Neutrophil (primary cell): Measurements from ENCODE around the gene KRTAP10-1.

ENCODE experiments used
- H3K27ac ChIP-seq: fragments of 200-600 bp; sonication (generic); 2 replicates; pipeline ENCODE4 v1.5.1; 2016; ENCODE audit warnings: mild to moderate bottlenecking, moderate library complexity
- H3K27me3 ChIP-seq: fragments of 200-600 bp; sonication (generic); 2 replicates; pipeline ENCODE4 v1.6.0; 2016; ENCODE audit warnings: mild to moderate bottlenecking
- H3K36me3 ChIP-seq: fragments of 200-600 bp; sonication (generic); 2 replicates; pipeline ENCODE4 v1.5.1; 2017
- H3K4me1 ChIP-seq, 2 experiments: fragments of 200-600 bp in 1 of 2; sonication (generic) in 1 of 2; 1 replicate in 1 of 2; 2 replicates in 1 of 2; pipeline versions ENCODE4 v1.5.1 to v1.6.1; 2013 to 2016; ENCODE audit warnings: low read depth in 1 of 2, low read length in 1 of 2, mild to moderate bottlenecking in 1 of 2, moderate library complexity in 1 of 2; ENCODE audit not compliant: control insufficient read depth in 1 of 2, insufficient read depth in 1 of 2
- H3K4me3 ChIP-seq, 2 experiments: fragments of 200-600 bp in 1 of 2; sonication (generic) in 1 of 2; 1 replicate in 1 of 2; 2 replicates in 1 of 2; pipeline ENCODE4 v1.5.1; 2013 to 2016; ENCODE audit warnings: low read depth in 1 of 2, low read length in 1 of 2, mild to moderate bottlenecking in 1 of 2, moderate library complexity in 1 of 2
- H3K9me3 ChIP-seq: fragments of 200-600 bp; sonication (generic); 2 replicates; pipeline ENCODE4 v1.5.1; 2016
- CTCF ChIP-seq: fragments of 200-600 bp; sonication (generic); IDR thresholded peaks from 2 replicates; pipeline ENCODE4 v1.5.1; 2016; ENCODE audit warnings: antibody characterized with exemption

Gene KRTAP10-1

DNA sequence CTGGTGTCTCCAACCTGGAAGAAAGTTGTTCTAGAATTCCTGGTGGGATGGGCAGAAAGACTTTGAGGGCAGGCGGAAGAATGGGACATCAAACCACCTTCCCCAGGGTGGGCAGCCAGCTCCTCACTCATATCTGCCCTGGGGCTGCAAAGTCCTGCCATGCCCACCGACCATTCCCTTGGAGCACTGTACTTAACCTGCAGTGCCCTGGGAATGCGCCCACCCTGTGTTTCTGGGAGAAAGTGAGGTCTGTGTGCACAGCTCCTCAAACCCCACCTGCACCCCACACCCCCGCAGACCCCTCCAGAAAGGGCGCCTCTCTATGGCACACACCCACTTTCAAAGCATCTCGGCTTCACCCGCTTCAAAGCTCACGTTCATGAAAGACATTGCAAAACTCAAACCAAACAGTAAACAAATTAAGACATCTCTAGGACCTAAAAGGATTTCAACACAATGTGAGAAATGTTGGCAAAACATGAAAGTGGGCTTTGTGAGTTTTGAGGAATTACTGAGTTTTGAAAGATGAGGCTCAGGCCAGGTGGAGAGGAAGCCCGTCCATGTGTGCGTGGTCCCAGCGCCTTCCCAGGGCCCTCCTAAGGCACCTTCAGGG is 25.1 kb downstream of the KRTAP10-1 start:
- TF ChIP-seq CTCF: no peak
- peaks cover 12% of the 10 kb centered on the region for H3K27me3 ChIP-seq

DNA sequence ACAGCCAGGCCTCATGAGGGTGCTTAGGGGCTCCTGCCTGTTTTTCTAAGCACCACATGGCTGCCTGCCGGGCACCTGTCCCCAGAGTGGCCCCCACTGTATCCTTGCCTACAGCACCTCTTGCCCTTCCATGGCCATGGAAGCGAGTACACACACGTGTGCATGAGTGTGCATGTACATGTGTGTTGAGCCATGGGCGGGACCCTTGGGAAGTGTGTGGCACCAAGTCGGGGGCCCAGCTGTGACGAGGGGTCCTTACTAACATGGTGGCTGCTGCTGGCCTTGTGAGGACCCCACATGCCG is 25.8 kb downstream of the KRTAP10-1 start:
- no peak for TF ChIP-seq CTCF
- no peaks in the 10 kb centered on the region for H3K9me3 ChIP-seq
- no peak overlapping the region for H3K4me3 ChIP-seq
- H3K27me3 ChIP-seq: peaks cover 16% of the 10 kb centered on the region
- H3K36me3 ChIP-seq: no peaks in the 10 kb centered on the region
- H3K4me1 ChIP-seq: peaks cover 27 to 58% of the 10 kb centered on the region in 2 experiments
- peak overlapping the region; percentile 65 for H3K27ac ChIP-seq

More for the DNA sequence above, 25.1 kb downstream of the KRTAP10-1 start:
- H3K9me3 ChIP-seq: no peaks in the 10 kb centered on the region
- peaks cover 27 to 58% of the 10 kb centered on the region in 2 experiments for H3K4me1 ChIP-seq
- no peaks in the 10 kb centered on the region for H3K36me3 ChIP-seq
- H3K27ac ChIP-seq: peak overlapping the region; percentile 65
- H3K4me3 ChIP-seq: no peak overlapping the region

DNA sequence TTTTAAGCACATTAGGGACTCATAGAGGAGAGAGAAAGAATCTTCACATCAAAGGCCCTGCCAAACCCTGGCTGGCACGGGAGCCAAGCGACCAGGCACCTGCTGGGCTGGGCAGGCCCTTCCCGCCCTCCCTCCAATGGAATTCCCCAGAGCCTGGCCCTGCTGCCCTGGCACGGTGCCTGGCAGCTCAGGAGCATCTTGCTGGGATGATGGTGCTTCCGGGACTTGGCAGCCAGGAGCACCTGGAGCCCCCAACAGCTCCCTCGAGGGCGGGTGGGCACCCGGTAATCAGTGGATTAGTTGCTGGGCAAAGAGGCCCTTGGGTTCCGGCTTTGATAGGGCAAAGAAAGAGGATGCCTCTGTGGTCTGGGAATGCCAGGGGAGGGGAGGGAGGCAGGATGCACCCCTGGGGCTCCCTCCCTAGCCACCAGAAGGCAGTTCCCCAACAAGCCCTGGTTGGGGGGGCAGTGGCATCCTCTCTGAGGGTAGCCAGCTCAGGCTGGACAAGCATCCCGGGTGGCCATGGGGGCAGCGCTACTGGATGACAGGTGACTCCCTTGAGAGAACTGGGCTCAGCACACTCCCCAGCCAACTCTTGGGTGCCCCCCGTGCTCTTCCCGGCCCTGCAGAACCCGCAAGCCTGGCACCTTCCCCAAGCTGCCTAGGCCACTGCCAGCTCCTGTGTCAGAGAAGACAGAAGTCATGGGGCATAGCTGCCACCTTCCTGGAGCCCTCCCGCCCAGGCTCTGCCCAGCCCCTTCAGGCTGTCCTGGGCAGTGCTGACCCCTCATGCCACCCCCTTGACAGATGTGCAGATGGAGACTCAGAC is 26.4 kb downstream of the KRTAP10-1 start:
- no peaks in the 10 kb centered on the region for H3K9me3 ChIP-seq
- peak overlapping the region; percentile 65 for H3K27ac ChIP-seq
- peaks cover 27 to 58% of the 10 kb centered on the region in 2 experiments for H3K4me1 ChIP-seq
- no peaks in the 10 kb centered on the region for H3K36me3 ChIP-seq
- TF ChIP-seq CTCF: no peak
- H3K27me3 ChIP-seq: peaks cover 21% of the 10 kb centered on the region
- H3K4me3 ChIP-seq: no peak overlapping the region

- TF ChIP-seq CTCF: no peak
- no peak overlapping the region for H3K4me3 ChIP-seq
- peaks cover 27 to 58% of the 10 kb centered on the region in 2 experiments for H3K4me1 ChIP-seq
- H3K27ac ChIP-seq: no peak overlapping the region
- H3K27me3 ChIP-seq: peaks cover 24% of the 10 kb centered on the region
- H3K36me3 ChIP-seq: no peaks in the 10 kb centered on the region
- H3K9me3 ChIP-seq: no peaks in the 10 kb centered on the region
These were observed 27.3 kb downstream of the KRTAP10-1 start for GRCh38 chr21:44512496-44513388.

DNA sequence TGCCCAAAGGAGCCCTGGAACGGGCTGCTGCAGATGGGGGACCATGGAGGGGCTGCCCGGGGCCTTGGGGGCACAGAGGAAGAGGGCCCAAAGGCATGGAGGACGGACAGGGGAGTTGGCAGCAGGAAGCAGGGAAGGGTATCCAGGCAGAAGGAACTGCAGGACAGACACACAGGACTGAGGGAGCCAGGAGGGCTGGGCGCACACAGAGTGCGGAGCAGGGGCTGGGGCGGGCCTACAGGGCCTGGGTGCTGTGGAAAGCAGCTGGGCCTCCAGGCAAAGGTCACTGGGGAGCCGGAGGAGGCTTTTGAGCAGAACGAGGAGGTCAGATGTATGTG is 28.1 kb downstream of the KRTAP10-1 start:
- TF ChIP-seq CTCF: no peak
- H3K36me3 ChIP-seq: no peaks in the 10 kb centered on the region
- H3K27me3 ChIP-seq: peaks cover 29% of the 10 kb centered on the region
- no peak overlapping the region for H3K27ac ChIP-seq
- peaks cover 27 to 54% of the 10 kb centered on the region in 2 experiments for H3K4me1 ChIP-seq
- H3K4me3 ChIP-seq: no peak overlapping the region
- no peaks in the 10 kb centered on the region for H3K9me3 ChIP-seq
